K562 (cell line): ENCODE measurements around the gene SDC3. TPM values are rescaled to one million over a fixed set of nuclear protein-coding genes. Genes with fewer than 3 reads are reported as not detected.

Experiments
- CGGBP1 ChIP-seq: fragments of 250-450 bp; sonication (Bioruptor Pico); IDR thresholded peaks from 2 replicates; pipeline ENCODE4 v1.9.0; 2021; ENCODE audit warnings: mild to moderate bottlenecking
- DPF2 ChIP-seq: fragments of 450-650 bp; IDR thresholded peaks from 2 replicates; pipeline ENCODE4 v1.6.1; 2016
- FIP1L1 ChIP-seq: fragments of 200-400 bp; formaldehyde crosslinking; IDR thresholded peaks from 2 replicates; pipeline ENCODE4 v1.6.1; 2018; ENCODE audit warnings: mild to moderate bottlenecking, low read depth, low read length; ENCODE audit not compliant: poor library complexity, severe bottlenecking
- HMGN3 ChIP-seq: IDR thresholded peaks from 2 replicates; pipeline ENCODE4 v1.6.1; 2011; ENCODE audit warnings: borderline replicate concordance, low read depth, mild to moderate bottlenecking, mixed read lengths, low read length; ENCODE audit not compliant: insufficient read length; ENCODE audit errors: extremely low read depth
- RERE ChIP-seq: sonication (generic); formaldehyde crosslinking; IDR thresholded peaks from 2 replicates; pipeline ENCODE4 v1.8.0; 2023; ENCODE audit warnings: missing genetic modification reagents, mild to moderate bottlenecking, borderline replicate concordance
- SMARCB1 ChIP-seq: IDR thresholded peaks from 2 replicates; pipeline ENCODE4 v1.6.1; 2011; ENCODE audit warnings: improper control_type of control experiment, low read depth; ENCODE audit not compliant: insufficient read length
- TCF15 ChIP-seq: fragments of 250-450 bp; sonication (Bioruptor Pico); IDR thresholded peaks from 2 replicates; pipeline ENCODE4 v1.8.0; 2022; ENCODE audit warnings: moderate library complexity, mild to moderate bottlenecking, inconsistent platforms
- THRA ChIP-seq: fragments of 450-650 bp; IDR thresholded peaks from 2 replicates; pipeline ENCODE4 v1.6.1; 2017; ENCODE audit warnings: mild to moderate bottlenecking, moderate library complexity
- ZNF140 ChIP-seq: fragments of 250-450 bp; sonication (Bioruptor Pico); IDR thresholded peaks from 2 replicates; pipeline ENCODE4 v1.8.0; 2021; ENCODE audit warnings: moderate library complexity, mild to moderate bottlenecking, inconsistent platforms
- ZNF217 ChIP-seq: sonication (generic); formaldehyde crosslinking; IDR thresholded peaks from 2 replicates; pipeline ENCODE4 v1.8.0; 2022; ENCODE audit warnings: mild to moderate bottlenecking, missing genetic modification reagents
- ZNF324 ChIP-seq: fragments of 250-450 bp; sonication (Bioruptor Pico); IDR thresholded peaks from 2 replicates; pipeline ENCODE4 v1.4.0; 2020; ENCODE audit warnings: mild to moderate bottlenecking
- ZNF41 ChIP-seq: fragments of 250-450 bp; sonication (Bioruptor Pico); conservative IDR thresholded peaks from 2 replicates; pipeline ENCODE4 v1.4.0; 2020; ENCODE audit warnings: mild to moderate bottlenecking
- ZNF592 ChIP-seq: fragments of 450-650 bp; IDR thresholded peaks from 2 replicates; pipeline ENCODE4 v1.6.1; 2017; ENCODE audit warnings: antibody characterized with exemption, mild to moderate bottlenecking
- polyA plus RNA-seq, 8 experiments: library from polyadenylated mRNA; depleted of rRNA in 4 of 8; stranded (reverse) in 5 of 8; unstranded in 3 of 8; fragments of >200 nt; fragmentation: Nextera tagmentation in 2 of 8; fragmentation: Illumina TruSeq in 1 of 8; extraction: Ambion mirVana in 2 of 8; extraction: Trizol in 1 of 8; gene quantifications; 2 replicates each; pipeline versions ENCODE4 v1.2.1 to v1.2.3, GENCODE V29; 2011 to 2014; ENCODE audit warnings: inconsistent platforms in 1 of 8, missing spikeins in 1 of 8
- total RNA-seq, 7 experiments: library from RNA; depleted of rRNA in 6 of 7; stranded (reverse); fragments of >200 nt in 6 of 7; fragmentation: Illumina TruSeq in 2 of 7; extraction: Trizol in 2 of 7; gene quantifications; 2 replicates each; pipeline versions ENCODE4 v1.2.1 to v1.2.3, GENCODE V29; 2011 to 2021; ENCODE audit warnings: low replicate concordance in 1 of 7

Gene SDC3
- total and polyA plus RNA-seq, 9 of the 15 experiments (the other 6 are each of a cell fraction or from before 2014, with no cell fraction given), result 0.38 to 44.1 (median 12.1) TPM

GRCh38 chr1:30895944-30896660 lies 12.5 kb downstream of the SDC3 start (continued):
- no peak; the same call in 1 of the 2 replicates for TF ChIP-seq DPF2
- TF ChIP-seq HMGN3, result no peak
- TF ChIP-seq RERE (CRISPR knock-in tag), result no peak
- TF ChIP-seq CGGBP1 (CRISPR knock-in tag), result no peak
- peak; percentile 59; the same call in 1 of the 2 replicates for TF ChIP-seq ZNF592
- no peak for TF ChIP-seq SMARCB1
- TF ChIP-seq ZNF324 (CRISPR knock-in tag), result no peak
- TF ChIP-seq THRA, result no peak
- TF ChIP-seq FIP1L1, result no peak
- no peak for TF ChIP-seq ZNF217 (CRISPR knock-in tag)
- TF ChIP-seq ZNF140 (CRISPR knock-in tag), result no peak
- no peak for TF ChIP-seq TCF15 (CRISPR knock-in tag)
- no peak for TF ChIP-seq ZNF41 (CRISPR knock-in tag)
